OCI-LY1 (cell line): ENCODE measurements around the gene PPFIA1.

ENCODE experiments used
- CTCF ChIP-seq: fragments of 200-600 bp; sonication (generic), shearing (Covaris generic); IDR thresholded peaks from 2 replicates; pipeline ENCODE4 v1.5.1; 2017; ENCODE audit warnings: mild to moderate bottlenecking, antibody characterized with exemption, low read length, moderate library complexity, mixed read lengths
- EZH2 ChIP-seq: fragments of 200-600 bp; sonication (generic), shearing (Covaris generic); IDR thresholded peaks from 2 replicates; pipeline ENCODE4 v1.8.0; 2017; ENCODE audit warnings: borderline replicate concordance, mixed run types, mild to moderate bottlenecking, antibody characterized with exemption, low read length, moderate library complexity, mixed read lengths

DNA sequence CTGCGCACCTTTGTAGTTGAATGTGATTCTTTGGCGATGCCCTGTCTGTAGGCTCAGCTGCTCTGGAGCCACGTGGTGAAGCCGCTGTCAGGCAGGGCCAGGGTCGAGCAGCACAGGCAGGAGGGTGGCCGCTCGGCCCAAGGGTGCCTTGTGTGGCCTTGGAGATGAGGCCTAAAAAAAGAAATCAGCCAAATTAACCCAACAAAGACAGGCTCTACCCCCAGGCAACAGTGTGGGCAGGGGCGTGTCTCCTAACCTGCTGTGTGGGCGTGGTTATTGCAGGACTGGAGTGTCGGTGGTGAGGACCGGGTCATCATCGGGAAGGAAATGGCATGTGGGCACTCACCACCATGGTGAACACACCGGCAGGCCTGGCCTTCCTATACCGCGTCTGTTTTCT, 162.1 kb downstream of the PPFIA1 start:
- TF ChIP-seq CTCF (no peak), EZH2 (no peak)
